Right lobe of liver (tissue), 6 donors: ENCODE results near the gene FAIM. TPM values are rescaled to one million over a fixed set of nuclear protein-coding genes. Genes with fewer than 3 reads are reported as not detected.

Experiments used
- ATAC-seq, 4 donors: fragments of 200-7000 bp; cut with Tn5 transposase; one replicate each; pipeline ENCODE4 v1.9.1; 2020; ENCODE audit warnings: mild to moderate bottlenecking in 4 of 4, moderate library complexity in 4 of 4
- DNase-seq, 3 donors: peaks; one replicate each; pipeline ENCODE4 v3.0.0-alpha.2; 2020
- H3K27ac ChIP-seq, 3 donors: fragments of 200-600 bp; one replicate each; pipeline ENCODE4 v1.8.0; 2022
- H3K27me3 ChIP-seq, 2 donors: fragments of 200-600 bp; one replicate each; pipeline ENCODE4 v1.8.0; 2022
- H3K36me3 ChIP-seq, 4 donors: fragments of 200-600 bp; sonication (generic) in 1 of 4; one replicate each; pipeline versions ENCODE4 v1.5.1 to v1.8.0; 2017 to 2022; ENCODE audit warnings: control low read depth in 1 of 4
- H3K4me1 ChIP-seq, 4 donors: fragments of 200-600 bp; sonication (generic) in 1 of 4; one replicate each; pipeline versions ENCODE4 v1.5.1 to v1.8.0; 2017 to 2022; ENCODE audit warnings: control low read depth in 1 of 4
- H3K4me3 ChIP-seq, 3 donors: fragments of 200-600 bp; one replicate each; pipeline ENCODE4 v1.8.0; 2022
- H3K9me3 ChIP-seq, 4 donors: fragments of 200-600 bp; sonication (generic) in 1 of 4; one replicate each; pipeline versions ENCODE4 v1.5.1 to v1.8.0; 2017 to 2022; ENCODE audit warnings: control low read depth in 1 of 4
- CTCF ChIP-seq, 4 donors: fragments of 200-600 bp in 3 of 4; fragments of 450-650 bp in 1 of 4; IDR thresholded peaks; one replicate each; pipeline versions ENCODE4 v1.5.1 to v1.8.0; 2016 to 2022; ENCODE audit warnings: antibody characterized with exemption in 4 of 4, mild to moderate bottlenecking in 2 of 4
- POLR2A ChIP-seq: fragments of 450-650 bp; IDR thresholded peaks from one replicate; pipeline ENCODE4 v1.6.1; 2017; ENCODE audit warnings: antibody characterized with exemption, mild to moderate bottlenecking
- WGBS: methylation state at CpG from one replicate; pipeline ENCODE4 v1.1.6; 2018; ENCODE audit warnings: low coverage, low lambda C conversion rate; ENCODE audit not compliant: insufficient coverage; ENCODE audit errors: missing lambda C conversion rate; 5-methylcytosine and 5-hydroxymethylcytosine counted together
- intact Hi-C, 2 donors: fragments of 100-400 bp; cut with DNase I; formaldehyde crosslinking; loops; one replicate each; pipeline versions ENCODE4 v1.11.2 to v1.14.1; 2022
- total RNA-seq, 6 experiments: library from RNA; depleted of rRNA in 2 of 6; stranded (reverse); fragments of >200 nt in 2 of 6; fragmentation: NEBNext Ultra II Directional in 3 of 6; extraction: Animal tissue kit (Norgen Biotek cat#: 25700) in 3 of 6; gene quantifications; one replicate each; pipeline versions ENCODE4 v1.1.0 to v1.2.4, GENCODE V29; 2016 to 2023
- donor health status: DM: no; HTN: yes; CAD: no.
- donor health status: DM: no; HTN: no; CAD: no.
- donor health status: DM: no; HTN: no; CAD: no.
- donor health status: DM: no; HTN: yes; CAD: no.
- donor health status: DM: no; HTN: yes; CAD: no.

FAIM gene
- total RNA-seq, 6 experiments from 2014 or later, result 3.3 to 6.1 (median 3.9) TPM

- H3K4me1 ChIP-seq, result no peaks in the 10 kb centered on the region
- no peaks in the 10 kb centered on the region for H3K36me3 ChIP-seq
- intact Hi-C loops, result no loop called here
- ATAC-seq (no peak), DNase-seq (no peak)
- TF ChIP-seq POLR2A, result no peak
- TF ChIP-seq CTCF (IDR thresholded peaks at IDR 0.05), result no peak
- no peaks in the 10 kb centered on the region for H3K9me3 ChIP-seq
- WGBS, result 87% methylated on average over 3 of the region's 6 CpGs
- no peak overlapping the region for H3K4me3 ChIP-seq
- no peaks in the 10 kb centered on the region for H3K27me3 ChIP-seq
- no peak overlapping the region for H3K27ac ChIP-seq
These were observed 29.5 kb upstream of the FAIM start for GRCh38 chr3:138578961-138579574.

GRCh38 chr3:138587374-138587773 is 21.2 kb upstream of the FAIM start:
- no peak overlapping the region for H3K4me3 ChIP-seq
- no peaks in the 10 kb centered on the region for H3K9me3 ChIP-seq
- ATAC-seq (no peak), DNase-seq (no peak)
- no peak overlapping the region for H3K27ac ChIP-seq
- 100% methylated on average over 1 of the region's 1 CpG for WGBS
- no peaks in the 10 kb centered on the region for H3K27me3 ChIP-seq
- peaks cover 0 to 3% (median 0%) of the 10 kb centered on the region in 4 donors for H3K4me1 ChIP-seq
- intact Hi-C loops, result no loop called here
- peaks cover 0 to 12% (median 0%) of the 10 kb centered on the region in 4 donors for H3K36me3 ChIP-seq
- TF ChIP-seq CTCF (IDR thresholded peaks at IDR 0.05), result no peak

- H3K9me3 ChIP-seq, result no peaks in the 10 kb centered on the region
- H3K27ac ChIP-seq, result no peak overlapping the region
- peaks cover 0 to 10% (median 0%) of the 10 kb centered on the region in 4 donors for H3K4me1 ChIP-seq
- no peak overlapping the region for H3K4me3 ChIP-seq
- peaks cover 0 to 12% (median 0%) of the 10 kb centered on the region in 4 donors for H3K36me3 ChIP-seq
- 80% methylated on average over 5 of the region's 5 CpGs for WGBS
- no peaks in the 10 kb centered on the region for H3K27me3 ChIP-seq
- DNase-seq (no peak), ATAC-seq (no peak)
- intact Hi-C loops, result no loop called here
- no peak for TF ChIP-seq POLR2A
- no peak for TF ChIP-seq CTCF (IDR thresholded peaks at IDR 0.05)
These were observed 20.1 kb upstream of the FAIM start for GRCh38 chr3:138588445-138588844.

GRCh38 chr3:138591392-138591791 is 17.2 kb upstream of the FAIM start:
- H3K36me3 ChIP-seq, result peaks cover 0 to 12% (median 0%) of the 10 kb centered on the region in 4 donors
- H3K4me1 ChIP-seq, result peaks cover 0 to 10% (median 0%) of the 10 kb centered on the region in 4 donors
- WGBS, result 63% methylated on average over 1 of the region's 1 CpG
- H3K27ac ChIP-seq, result no peak overlapping the region
- no peaks in the 10 kb centered on the region for H3K27me3 ChIP-seq
- no peak for DNase-seq
- ATAC-seq, result no peak
- TF ChIP-seq CTCF (IDR thresholded peaks at IDR 0.05) (no peak), POLR2A (no peak)
- intact Hi-C loops, result no loop called here
- no peaks in the 10 kb centered on the region for H3K9me3 ChIP-seq
- no peak overlapping the region for H3K4me3 ChIP-seq
